HG03442 (cell line): Measurements from ENCODE around the gene FAM90A1.
"Not testable (repeated sequence)": the region's sequence is repeated elsewhere in the genome, so short reads cannot be mapped to it uniquely, and the experiment has no call there.

Experiments
- ATAC-seq: cut with Tn5 transposase; IDR thresholded peaks from one replicate; pipeline ENCODE4 v1.9.1; 2021; ENCODE audit warnings: mild to moderate bottlenecking, moderate library complexity; ENCODE audit not compliant: unreplicated experiment

The FAM90A1 gene, protein sequence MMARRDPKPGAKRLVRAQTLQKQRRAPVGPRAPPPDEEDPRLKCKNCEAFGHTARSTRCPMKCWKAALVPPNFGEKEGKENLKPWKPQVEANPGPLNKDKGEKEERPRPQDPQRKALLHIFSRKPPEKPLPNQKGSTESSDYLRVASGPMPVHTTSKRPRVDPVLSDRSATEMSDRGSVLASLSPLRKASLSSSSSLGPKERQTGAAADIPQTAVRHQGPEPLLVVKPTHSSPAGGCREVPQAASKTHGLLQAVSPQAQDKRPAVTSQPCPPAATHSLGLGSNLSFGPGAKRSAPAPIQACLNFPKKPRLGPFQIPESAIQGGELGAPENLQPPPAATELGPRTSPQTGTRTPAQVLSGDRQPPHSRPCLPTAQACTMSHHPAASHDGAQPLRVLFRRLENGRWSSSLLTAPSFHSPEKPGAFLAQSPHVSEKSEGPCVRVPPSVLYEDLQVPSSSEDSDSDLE

DNA sequence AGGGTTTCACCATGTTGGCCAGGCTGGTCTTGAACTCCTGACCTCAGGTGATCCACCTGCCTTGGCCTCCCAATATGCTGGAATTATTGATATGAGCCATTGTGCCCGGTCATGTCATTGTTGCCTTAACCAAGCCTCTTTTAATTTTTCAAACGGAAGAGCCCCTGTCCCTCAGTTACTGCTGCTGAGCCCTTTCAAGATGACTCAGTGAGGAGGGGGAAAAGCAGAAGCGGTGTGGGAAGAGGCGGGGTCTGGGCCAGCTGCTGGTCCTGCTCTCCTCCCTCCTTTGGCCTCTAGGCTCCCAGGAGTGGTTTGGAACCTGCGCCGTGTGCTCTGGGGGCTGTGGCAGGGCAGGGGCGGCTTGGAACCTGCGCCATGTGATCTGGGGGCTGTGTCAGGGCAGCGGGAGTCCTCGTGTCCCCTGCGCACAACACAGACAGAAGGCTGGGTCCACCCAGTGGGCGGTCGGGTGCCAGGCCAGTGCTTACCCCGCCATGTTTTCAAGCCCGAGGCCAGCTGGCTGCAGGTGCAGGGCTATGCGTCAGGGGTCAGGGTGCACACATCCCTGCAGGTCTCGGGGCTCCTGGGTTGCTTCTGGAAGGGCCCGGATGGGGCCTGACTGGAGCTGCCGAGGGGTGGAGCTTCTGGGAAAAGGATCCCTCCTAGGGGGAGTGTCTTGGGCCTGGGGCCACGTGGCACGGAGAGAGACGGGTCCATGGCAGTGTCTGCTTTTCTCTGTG, at the start of gene FAM90A1:
FAM90A1 (minus strand) TSS at position 627 of the 740 bp plus-strand sequence. CDS start 2,786 bp downstream, outside the sequence.
- ATAC-seq: not testable (repeated sequence)

- not testable (repeated sequence) for ATAC-seq
These were observed 49.0 kb upstream of the FAM90A1 start for GRCh38 chr12:8276397-8276796.

GRCh38 chr12:8266706-8267105, 39.3 kb upstream of the FAM90A1 start:
- not testable (repeated sequence) for ATAC-seq

DNA sequence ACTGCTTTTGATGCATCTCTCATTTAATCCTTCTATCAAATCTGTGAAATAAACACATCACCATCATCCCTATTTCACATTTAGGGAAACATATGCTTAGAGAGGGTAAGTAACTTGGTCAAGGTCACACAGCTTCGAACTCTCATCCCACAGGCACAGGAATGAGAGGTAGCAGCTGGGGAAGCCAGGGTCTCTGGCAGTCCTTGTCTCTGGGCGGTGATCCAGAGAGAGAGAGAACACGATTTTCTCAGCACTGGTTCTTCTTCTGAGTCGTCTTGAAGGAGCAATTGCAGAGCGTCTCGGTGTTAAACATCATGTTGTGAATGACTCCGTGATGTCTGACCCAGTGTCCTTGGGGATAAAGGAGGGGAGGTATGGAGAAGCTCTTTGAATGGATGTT, 36.8 kb upstream of the FAM90A1 start:
- not testable (repeated sequence) for ATAC-seq

- ATAC-seq: not testable (repeated sequence)
These were observed 33.7 kb upstream of the FAM90A1 start for GRCh38 chr12:8261111-8261554.

- ATAC-seq: not testable (repeated sequence)
These were observed 28.9 kb upstream of the FAM90A1 start for GRCh38 chr12:8256356-8256755.

DNA sequence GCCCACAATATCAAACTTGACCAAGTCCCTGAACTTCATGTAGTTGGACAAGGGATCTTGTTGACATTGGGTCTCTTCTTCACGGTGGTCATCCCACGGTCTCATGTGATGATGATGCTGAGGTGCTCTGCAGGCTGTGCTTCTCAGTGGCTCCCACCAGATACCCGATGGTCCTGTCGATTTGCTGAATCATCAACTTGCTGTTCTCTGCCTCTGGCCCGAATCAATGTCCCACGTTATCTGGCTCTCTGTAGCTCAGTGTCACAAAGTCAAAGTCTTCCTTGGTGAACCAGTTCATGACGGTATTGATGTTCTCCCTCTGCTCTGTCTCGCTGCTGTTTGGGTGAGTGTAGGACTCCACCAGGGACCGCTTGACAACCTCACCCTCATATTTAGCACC, 27.3 kb upstream of the FAM90A1 start:
- not testable (repeated sequence) for ATAC-seq

GRCh38 chr12:8252056-8252818, 24.8 kb upstream of the FAM90A1 start:
- ATAC-seq: not testable (repeated sequence)

GRCh38 chr12:8251616-8252015, 24.2 kb upstream of the FAM90A1 start:
- not testable (repeated sequence) for ATAC-seq

DNA sequence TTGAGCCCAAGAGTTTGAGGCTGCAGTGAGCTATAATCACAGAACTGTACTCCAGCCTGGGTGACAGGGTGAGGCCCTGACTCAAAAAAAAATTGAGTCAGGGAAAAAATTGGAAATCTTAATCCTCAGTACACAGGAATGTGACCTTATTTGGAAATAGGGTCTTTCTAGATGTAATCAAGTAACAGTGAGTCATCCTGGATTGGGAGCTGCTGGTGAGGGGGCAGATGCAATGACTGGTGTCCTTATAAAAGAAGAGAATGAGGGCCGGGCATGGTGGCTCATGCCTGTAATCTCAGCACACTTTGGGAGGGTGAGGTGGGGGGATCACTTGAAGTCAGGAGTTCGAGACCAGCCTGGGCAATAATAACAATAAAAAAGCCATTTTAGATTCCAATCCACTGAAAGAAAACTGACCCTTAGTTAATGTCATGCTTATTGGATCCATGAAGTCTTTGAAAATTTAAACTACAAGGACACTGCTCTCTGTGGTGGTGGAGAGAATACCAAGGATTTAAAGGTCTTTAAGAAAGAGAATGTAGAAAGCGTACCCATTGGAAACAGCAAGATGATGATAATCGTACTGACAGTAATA, 19.6 kb upstream of the FAM90A1 start:
- not testable (repeated sequence) for ATAC-seq

- not testable (repeated sequence) for ATAC-seq
These were observed 16.3 kb upstream of the FAM90A1 start for GRCh38 chr12:8243682-8244161.

DNA sequence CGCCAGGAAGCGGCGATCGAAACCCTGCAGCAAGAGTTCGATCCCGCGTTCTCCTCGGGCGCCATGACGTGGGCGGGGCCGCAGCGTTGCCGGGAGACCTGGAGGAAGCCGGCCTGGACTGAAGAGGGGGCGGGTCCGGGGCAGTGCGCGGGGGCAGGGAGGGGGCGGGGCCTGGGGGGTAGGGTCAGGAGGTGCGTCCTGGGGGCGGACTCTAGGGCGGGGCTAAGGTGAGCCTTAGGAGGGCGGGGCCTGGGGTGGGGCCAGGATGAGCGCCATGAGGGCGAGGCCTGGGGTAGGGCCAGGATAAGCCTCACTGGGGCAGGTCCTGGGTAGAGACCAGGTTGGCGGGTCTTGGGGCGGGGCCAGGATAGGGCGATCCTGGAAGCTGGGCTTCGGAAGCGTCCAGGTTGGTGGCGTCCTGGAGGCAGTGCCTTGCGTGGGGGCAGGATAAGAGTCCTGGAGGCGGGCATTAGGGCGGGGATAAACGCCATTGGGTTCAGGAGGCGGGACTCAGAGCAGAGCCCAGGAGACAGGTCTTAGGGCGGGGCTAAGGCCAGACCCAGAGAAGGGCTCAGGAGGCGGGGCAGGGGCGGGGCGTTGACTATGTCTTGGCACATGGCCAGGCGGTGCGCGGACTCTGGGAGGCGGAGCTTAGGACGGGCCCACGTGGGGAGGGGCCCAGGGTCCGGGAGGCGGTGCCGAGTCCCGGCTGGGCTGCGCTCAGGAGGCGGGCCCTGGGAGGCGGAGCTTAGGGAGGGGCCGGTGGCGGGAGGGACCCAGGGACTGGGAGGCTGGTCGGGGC, 15.7 kb upstream of the FAM90A1 start:
- peak; percentile 71 for ATAC-seq

DNA sequence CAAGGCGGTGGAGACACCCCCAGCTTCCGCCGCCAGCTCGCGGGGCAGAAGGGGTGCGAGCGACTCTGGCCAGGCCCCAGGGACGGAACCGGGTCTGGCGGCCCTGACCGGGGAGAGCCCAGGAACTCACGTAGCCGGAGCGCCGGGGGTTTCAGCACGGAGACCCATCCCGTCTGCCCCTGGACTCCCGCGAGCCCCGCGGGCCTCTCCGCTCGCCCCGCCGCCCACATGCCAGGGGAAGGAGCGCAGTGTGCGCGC, 15.1 kb upstream of the FAM90A1 start:
- not testable (repeated sequence) for ATAC-seq

DNA sequence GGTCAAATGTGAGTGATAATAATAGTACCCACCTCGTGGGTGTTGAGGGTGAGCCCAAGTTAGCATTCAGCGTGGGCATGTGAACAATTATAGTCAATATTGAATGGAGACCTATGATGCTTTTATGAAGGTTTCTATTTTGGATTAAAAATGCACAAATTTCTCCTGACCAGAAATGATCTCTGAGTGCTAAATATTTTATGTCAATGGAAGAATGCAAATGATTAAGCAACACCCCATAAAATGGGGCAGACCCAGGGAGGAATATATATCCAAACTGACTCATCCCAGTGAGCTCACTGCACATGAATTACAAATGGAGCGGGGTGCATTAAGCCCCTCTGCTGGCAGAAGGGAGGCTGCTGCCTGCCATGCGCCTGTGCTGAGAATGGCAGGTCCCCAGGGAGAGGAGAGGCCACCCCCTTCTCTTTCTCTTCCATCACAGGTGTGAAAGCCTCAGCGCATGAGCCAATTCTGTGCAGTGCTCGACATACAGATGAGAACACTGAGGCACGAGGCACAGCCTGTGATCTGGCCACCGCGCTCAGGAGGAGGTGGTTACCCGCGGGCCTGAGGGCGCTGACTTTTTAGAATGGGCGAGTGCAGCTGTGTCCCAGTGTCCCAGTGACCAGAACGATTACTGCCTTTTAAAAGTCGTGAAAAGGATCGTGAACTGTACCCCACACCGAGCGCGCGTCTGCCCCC, 14.7 kb upstream of the FAM90A1 start:
- not testable (repeated sequence) for ATAC-seq

- not testable (repeated sequence) for ATAC-seq
These were observed 13.1 kb upstream of the FAM90A1 start for GRCh38 chr12:8240340-8241114.

- not testable (repeated sequence) for ATAC-seq
These were observed 9.6 kb upstream of the FAM90A1 start for GRCh38 chr12:8237031-8237430.

DNA sequence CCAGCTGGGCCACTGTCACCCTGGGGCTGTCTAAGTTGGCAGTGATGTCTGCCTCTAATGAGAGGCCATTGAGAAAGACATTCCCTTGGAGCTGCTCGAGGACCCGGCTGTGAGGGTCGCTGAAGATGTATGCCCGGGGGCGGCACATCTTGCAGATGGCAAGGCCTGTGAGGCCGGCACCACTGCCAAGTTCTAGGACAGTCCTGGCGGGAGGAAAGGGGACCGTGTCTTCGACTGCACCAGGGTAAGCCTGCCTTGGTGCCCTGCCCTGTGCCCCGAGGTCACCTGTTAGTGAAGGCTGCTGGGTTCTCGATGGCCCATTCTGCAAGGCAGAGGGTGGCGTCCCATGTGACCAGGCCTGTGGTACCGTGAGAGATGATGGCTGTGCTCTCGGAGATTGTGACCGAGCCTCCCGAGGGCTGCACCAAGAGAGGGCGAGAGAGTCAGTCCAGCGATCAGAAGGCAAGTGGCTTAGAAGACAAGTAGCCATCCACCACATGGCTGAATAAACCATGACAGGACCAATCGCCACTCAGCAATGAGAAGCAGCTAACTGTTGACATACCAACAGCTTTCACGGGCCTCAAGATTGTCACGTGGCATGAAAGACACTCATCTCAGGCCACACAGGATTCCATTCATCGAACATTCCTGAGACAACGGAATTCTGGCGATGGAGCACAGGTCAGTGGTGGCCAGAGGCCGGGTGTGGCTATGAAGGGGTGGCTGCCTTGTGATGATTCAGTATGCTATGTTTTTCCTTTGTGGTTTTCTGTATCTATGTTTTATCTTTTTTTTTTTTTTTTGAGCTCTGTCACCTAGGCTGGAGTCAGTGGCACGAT, 8.1 kb upstream of the FAM90A1 start:
- not testable (repeated sequence) for ATAC-seq
